Vagina (tissue), 2 donors: ENCODE results near the gene LRRC8A. TPM values are rescaled to one million over a fixed set of nuclear protein-coding genes. Genes with fewer than 3 reads are reported as not detected.
"Not testable (repeated sequence)": the region's sequence is repeated elsewhere in the genome, so short reads cannot be mapped to it uniquely, and the experiment has no call there.

Experiments
- DNase-seq, 2 donors: peaks; one replicate each; pipeline ENCODE4 v3.0.0-alpha.2; 2017; ENCODE audit errors: extremely low spot score in 2 of 2
- H3K27ac ChIP-seq: fragments of 200-600 bp; sonication (generic); one replicate; pipeline ENCODE4 v1.5.1; 2019
- H3K27me3 ChIP-seq: fragments of 200-600 bp; sonication (generic); one replicate; pipeline ENCODE4 v1.5.1; 2019
- H3K36me3 ChIP-seq, 2 donors: fragments of 200-600 bp; sonication (generic); one replicate each; pipeline ENCODE4 v1.5.1; 2017 to 2019
- H3K4me1 ChIP-seq: fragments of 200-600 bp; sonication (generic); one replicate; pipeline ENCODE4 v1.5.1; 2019
- H3K4me3 ChIP-seq, 2 donors: fragments of 200-600 bp; sonication (generic); 1 replicate in 1 of 2; 2 replicates in 1 of 2; pipeline ENCODE4 v1.5.1; 2016 to 2019
- H3K9me3 ChIP-seq: fragments of 200-600 bp; sonication (generic); one replicate; pipeline ENCODE4 v1.5.1; 2019
- CTCF ChIP-seq, 3 experiments: fragments of 450-650 bp in 2 of 3; fragments of 200-600 bp in 1 of 3; sonication (generic) in 1 of 3; IDR thresholded peaks; one replicate each; pipeline ENCODE4 v1.5.1; 2017 to 2019; ENCODE audit warnings: antibody characterized with exemption in 3 of 3, mild to moderate bottlenecking in 2 of 3, moderate library complexity in 2 of 3
- POLR2A ChIP-seq, 2 donors: fragments of 450-650 bp; IDR thresholded peaks; one replicate each; pipeline ENCODE4 v1.6.1; 2017; ENCODE audit warnings: antibody characterized with exemption in 2 of 2, mild to moderate bottlenecking in 2 of 2, moderate library complexity in 2 of 2
- POLR2AphosphoS5 ChIP-seq, 2 donors: sonication (generic); formaldehyde crosslinking; IDR thresholded peaks; one replicate each; pipeline ENCODE4 v1.9.0; 2017; ENCODE audit warnings: antibody characterized with exemption in 2 of 2, mild to moderate bottlenecking in 2 of 2, low read depth in 1 of 2; ENCODE audit not compliant: insufficient read depth in 1 of 2
- intact Hi-C: fragments of 100-400 bp; cut with DNase I; formaldehyde crosslinking; loops from one replicate; pipeline ENCODE4 v1.15.1; 2023
- total RNA-seq: library from RNA; depleted of rRNA; stranded (reverse); fragments of >200 nt; gene quantifications from one replicate; pipeline ENCODE4 v1.2.3, GENCODE V29; 2016

Gene LRRC8A
- total RNA-seq, 1 donor from 2014 or later, result 110 TPM

- TF ChIP-seq POLR2A (IDR thresholded peaks at IDR 0.05), result no peak
- TF ChIP-seq CTCF (IDR thresholded peaks at IDR 0.05), result no peak
- no peak for TF ChIP-seq POLR2AphosphoS5 (IDR thresholded peaks at IDR 0.05; ENCODE audit: insufficient read depth in 1 of 2, low read depth in 1 of 2)
- intact Hi-C loops, result no loop called here
- H3K36me3 ChIP-seq, result no peaks in the 10 kb centered on the region
These were observed 64.8 kb downstream of the LRRC8A start for GRCh38 chr9:128946571-128947276.

GRCh38 chr9:128947277-128947526, 65.3 kb downstream of the LRRC8A start:
- intact Hi-C loops, result no loop called here
- no peaks in the 10 kb centered on the region for H3K27me3 ChIP-seq
- no peaks in the 10 kb centered on the region for H3K9me3 ChIP-seq
- no peaks in the 10 kb centered on the region for H3K36me3 ChIP-seq
- H3K4me3 ChIP-seq, result peak overlapping the region; percentile 65 to 76
- H3K4me1 ChIP-seq, result peaks cover 20% of the 10 kb centered on the region
- DNase-seq, result no peak
- H3K27ac ChIP-seq, result peak overlapping the region; percentile 85
- TF ChIP-seq POLR2AphosphoS5 (IDR thresholded peaks at IDR 0.05; ENCODE audit: insufficient read depth in 1 of 2, low read depth in 1 of 2), result no peak
- no peak for TF ChIP-seq CTCF (IDR thresholded peaks at IDR 0.05)
- TF ChIP-seq POLR2A (IDR thresholded peaks at IDR 0.05), result no peak

More at GRCh38 chr9:128946571-128947276, 64.8 kb downstream of the LRRC8A start:
- Histone ChIP-seq H3K9me3 (no peaks in the 10 kb centered on the region), H3K27ac (peak overlapping the region; percentile 85), H3K4me3 (peak overlapping the region; percentile 65 to 76), H3K4me1 (peaks cover 20% of the 10 kb centered on the region), H3K27me3 (no peaks in the 10 kb centered on the region)
- no peak for DNase-seq

GRCh38 chr9:128947527-128948301, 65.8 kb downstream of the LRRC8A start, which contains the start of the genes DOLK and NUP188:
Gene DOLK, minus strand, starts transcription at chr9:128947603. Its CDS starts 300 bp downstream, at chr9:128947303.
Gene NUP188, plus strand, starts transcription at chr9:128947699. Its CDS starts 21 bp downstream, at chr9:128947720.
- DNase-seq, result no peak
- Histone ChIP-seq H3K4me3 (peak within 1 kb of the TSS; percentile 65 to 76), H3K4me1 (peaks cover 20% of the 10 kb centered on the region), H3K36me3 (peaks cover 0 to under 1% of the 10 kb centered on the region in 2 donors), H3K27ac (peak within 1 kb of the TSS; percentile 85), H3K9me3 (no peaks in the 10 kb centered on the region), H3K27me3 (no peaks in the 10 kb centered on the region)
- intact Hi-C loops, result no loop called here
- TF ChIP-seq CTCF (IDR thresholded peaks at IDR 0.05) (peak in 1 of 3 experiments; percentile 40), POLR2AphosphoS5 (IDR thresholded peaks at IDR 0.05; ENCODE audit: insufficient read depth in 1 of 2, low read depth in 1 of 2) (peak; percentile 90 to 98), POLR2A (IDR thresholded peaks at IDR 0.05) (peak in 1 of 2 donors; percentile 93)

GRCh38 chr9:128961403-128961802, 79.5 kb downstream of the LRRC8A start:
- H3K27ac ChIP-seq, H3K4me3 ChIP-seq, intact Hi-C loops, DNase-seq, H3K9me3 ChIP-seq, H3K27me3 ChIP-seq, H3K4me1 ChIP-seq: not testable (repeated sequence)
- H3K36me3 ChIP-seq, result peaks cover 2 to 73% of the 10 kb centered on the region in 2 donors

Other genes starting within 250 kb of the LRRC8A start
- 46.9 TPM for gene DYNC2I2, start 225.3 kb upstream of the LRRC8A start, total RNA-seq
- gene SET, start 192.9 kb upstream of the LRRC8A start, total RNA-seq, result 137 TPM
- gene PKN3, start 179.6 kb upstream of the LRRC8A start, total RNA-seq, result 8.3 TPM
- 19.4 TPM for gene ZDHHC12, start 158.0 kb upstream of the LRRC8A start, total RNA-seq
- 54.8 TPM for gene ZER1, start 110.2 kb upstream of the LRRC8A start, total RNA-seq
- 11.0 TPM for gene TBC1D13, start 94.9 kb upstream of the LRRC8A start, total RNA-seq
- 28.2 TPM for gene ENDOG, start 63.6 kb upstream of the LRRC8A start, total RNA-seq
- gene SPOUT1, start 52.3 kb upstream of the LRRC8A start, total RNA-seq, result 48.6 TPM
- 11.0 TPM for gene KYAT1, start 183 bp upstream of the LRRC8A start, total RNA-seq
- gene PHYHD1, start 38.8 kb downstream of the LRRC8A start, total RNA-seq, result 23.6 TPM
- gene DOLK, start 65.5 kb downstream of the LRRC8A start, total RNA-seq, result 8.1 TPM
- 69.0 TPM for gene NUP188, start 65.6 kb downstream of the LRRC8A start, total RNA-seq
- gene SH3GLB2, start 146.2 kb downstream of the LRRC8A start, total RNA-seq, result 86.2 TPM
- 35.1 TPM for gene MIGA2, start 154.5 kb downstream of the LRRC8A start, total RNA-seq
- gene DOLPP1, start 199.0 kb downstream of the LRRC8A start, total RNA-seq, result 3.2 TPM
- gene CRAT, start 228.7 kb downstream of the LRRC8A start, total RNA-seq, result 59.9 TPM
- 46.2 TPM for gene PTPA, start 229.3 kb downstream of the LRRC8A start, total RNA-seq